HG03432 (cell line): ENCODE measurements around the gene PRKCQ.

Experiments used
- ATAC-seq: cut with Tn5 transposase; IDR thresholded peaks from one replicate; pipeline ENCODE4 v1.9.1; 2021; ENCODE audit warnings: mild to moderate bottlenecking, moderate library complexity; ENCODE audit not compliant: unreplicated experiment

The PRKCQ gene

GRCh38 chr10:6409971-6410643 lies 170.0 kb downstream of the PRKCQ start:
- no peak for ATAC-seq

GRCh38 chr10:6408799-6409198 lies 171.3 kb downstream of the PRKCQ start:
- no peak for ATAC-seq

- ATAC-seq, result no peak
These were observed 172.9 kb downstream of the PRKCQ start for GRCh38 chr10:6407034-6407721.

GRCh38 chr10:6406220-6407033 lies 173.6 kb downstream of the PRKCQ start:
- ATAC-seq, result no peak

- ATAC-seq, result no peak
These were observed 174.4 kb downstream of the PRKCQ start for GRCh38 chr10:6405713-6406112.

GRCh38 chr10:6404127-6405072 lies 175.7 kb downstream of the PRKCQ start:
- no peak for ATAC-seq

GRCh38 chr10:6402960-6403359 lies 177.1 kb downstream of the PRKCQ start:
- no peak for ATAC-seq

GRCh38 chr10:6402349-6402709 lies 177.7 kb downstream of the PRKCQ start:
- ATAC-seq, result no peak

- ATAC-seq, result peak; percentile 87
These were observed 178.3 kb downstream of the PRKCQ start for GRCh38 chr10:6401558-6402348.

GRCh38 chr10:6400821-6401465 lies 179.1 kb downstream of the PRKCQ start:
- ATAC-seq, result no peak

- ATAC-seq, result no peak
These were observed 179.7 kb downstream of the PRKCQ start for GRCh38 chr10:6400331-6400730.

GRCh38 chr10:6399879-6400278 lies 180.2 kb downstream of the PRKCQ start:
- ATAC-seq, result no peak

GRCh38 chr10:6399231-6399741 lies 180.8 kb downstream of the PRKCQ start:
- no peak for ATAC-seq

GRCh38 chr10:6398399-6398798 lies 181.7 kb downstream of the PRKCQ start:
- no peak for ATAC-seq

- ATAC-seq, result no peak
These were observed 183.4 kb downstream of the PRKCQ start for GRCh38 chr10:6396652-6397051.

- no peak for ATAC-seq
These were observed 183.8 kb downstream of the PRKCQ start for GRCh38 chr10:6396226-6396625.

GRCh38 chr10:6395606-6396005 lies 184.5 kb downstream of the PRKCQ start:
- no peak for ATAC-seq

GRCh38 chr10:6394084-6394483 lies 186.0 kb downstream of the PRKCQ start:
- ATAC-seq, result no peak

GRCh38 chr10:6393168-6393567 lies 186.9 kb downstream of the PRKCQ start:
- ATAC-seq, result no peak
